ENCODE results near the gene ZNF326.

GRCh38 chr1:89978755-89979154, 16.2 kb upstream of the ZNF326 start:
- TF ChIP-seq, protein P1, sequence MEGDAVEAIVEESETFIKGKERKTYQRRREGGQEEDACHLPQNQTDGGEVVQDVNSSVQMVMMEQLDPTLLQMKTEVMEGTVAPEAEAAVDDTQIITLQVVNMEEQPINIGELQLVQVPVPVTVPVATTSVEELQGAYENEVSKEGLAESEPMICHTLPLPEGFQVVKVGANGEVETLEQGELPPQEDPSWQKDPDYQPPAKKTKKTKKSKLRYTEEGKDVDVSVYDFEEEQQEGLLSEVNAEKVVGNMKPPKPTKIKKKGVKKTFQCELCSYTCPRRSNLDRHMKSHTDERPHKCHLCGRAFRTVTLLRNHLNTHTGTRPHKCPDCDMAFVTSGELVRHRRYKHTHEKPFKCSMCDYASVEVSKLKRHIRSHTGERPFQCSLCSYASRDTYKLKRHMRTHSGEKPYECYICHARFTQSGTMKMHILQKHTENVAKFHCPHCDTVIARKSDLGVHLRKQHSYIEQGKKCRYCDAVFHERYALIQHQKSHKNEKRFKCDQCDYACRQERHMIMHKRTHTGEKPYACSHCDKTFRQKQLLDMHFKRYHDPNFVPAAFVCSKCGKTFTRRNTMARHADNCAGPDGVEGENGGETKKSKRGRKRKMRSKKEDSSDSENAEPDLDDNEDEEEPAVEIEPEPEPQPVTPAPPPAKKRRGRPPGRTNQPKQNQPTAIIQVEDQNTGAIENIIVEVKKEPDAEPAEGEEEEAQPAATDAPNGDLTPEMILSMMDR (IDR thresholded peaks at IDR 0.05): no peak
- TF ChIP-seq POLR2AphosphoS5 (IDR thresholded peaks at IDR 0.05) (no peak), EP300 (IDR thresholded peaks at IDR 0.05) (no peak)

All from suprapubic skin (tissue), 4 donors.